Stomach (tissue), 9 donors: ENCODE results near the gene KRTAP10-5. TPM values are rescaled to one million over a fixed set of nuclear protein-coding genes. Genes with fewer than 3 reads are reported as not detected.

ENCODE experiments used
- DNase-seq, 2 donors: peaks; one replicate each; pipeline versions ENCODE4 v3.0.0 to v3.0.0-alpha.2; 2013 to 2019
- H3K27ac ChIP-seq, 5 donors: fragments of 200-600 bp in 4 of 5; sonication (generic) in 4 of 5; one replicate each; pipeline ENCODE4 v1.5.1; 2013 to 2019; ENCODE audit warnings: mild to moderate bottlenecking in 1 of 5, moderate library complexity in 1 of 5
- H3K27me3 ChIP-seq, 3 donors: fragments of 200-600 bp; sonication (generic); one replicate each; pipeline ENCODE4 v1.5.1; 2017 to 2019; ENCODE audit warnings: mixed run types in 1 of 3
- H3K36me3 ChIP-seq, 4 donors: fragments of 200-600 bp; sonication (generic); 1 replicate in 3 of 4; 2 replicates in 1 of 4; pipeline ENCODE4 v1.5.1; 2016 to 2019
- H3K4me1 ChIP-seq, 4 donors: fragments of 200-600 bp; sonication (generic); one replicate each; pipeline ENCODE4 v1.5.1; 2016 to 2019
- H3K4me3 ChIP-seq, 4 donors: fragments of 200-600 bp; sonication (generic) in 3 of 4; one replicate each; pipeline ENCODE4 v1.5.1; 2016 to 2019; ENCODE audit warnings: mild to moderate bottlenecking in 1 of 4
- H3K9me3 ChIP-seq, 4 donors: fragments of 200-600 bp; sonication (generic); one replicate each; pipeline ENCODE4 v1.5.1; 2016 to 2019
- EP300 ChIP-seq: sonication (generic); formaldehyde crosslinking; IDR thresholded peaks from one replicate; pipeline ENCODE4 v1.6.1; 2017; ENCODE audit warnings: antibody characterized with exemption
- POLR2A ChIP-seq, 4 donors: fragments of 450-650 bp; IDR thresholded peaks; one replicate each; pipeline ENCODE4 v1.6.1; 2016; ENCODE audit warnings: antibody characterized with exemption in 4 of 4, control low read depth in 2 of 4, mild to moderate bottlenecking in 1 of 4, moderate library complexity in 1 of 4
- POLR2AphosphoS5 ChIP-seq, 3 donors: sonication (generic); formaldehyde crosslinking; IDR thresholded peaks; one replicate each; pipeline ENCODE4 v1.6.1; 2016; ENCODE audit warnings: antibody characterized with exemption in 3 of 3
- WGBS, 5 donors: extraction: QIAGEN DNeasy Blood & Tissue Kit in 3 of 5; methylation state at CpG; one replicate each; pipeline versions ENCODE4 v1.1.5 to v1.1.7; 2013 to 2018; 5-methylcytosine and 5-hydroxymethylcytosine counted together
- intact Hi-C: fragments of 100-400 bp; cut with DNase I; formaldehyde crosslinking; loops from one replicate; pipeline ENCODE4 v1.15.1; 2023; ENCODE audit warnings: low total_unique reads
- polyA plus RNA-seq, 3 donors: library from polyadenylated mRNA; stranded (reverse); fragments of 200-250 nt; gene quantifications; one replicate each; pipeline ENCODE4 v1.2.3, GENCODE V29; 2013
- total RNA-seq, 5 donors: library from RNA; depleted of rRNA; stranded (reverse); fragments of >200 nt; gene quantifications; one replicate each; pipeline versions ENCODE4 v1.1.0 to v1.2.3, GENCODE V29; 2014 to 2016
- TF ChIP-seq, protein P1 (sequence below), 7 experiments: fragments of 450-650 bp in 4 of 7; fragments of 200-600 bp in 3 of 7; sonication (generic) in 3 of 7; IDR thresholded peaks; one replicate each; pipeline ENCODE4 v1.5.1; 2016 to 2019; ENCODE audit warnings: antibody characterized with exemption in 7 of 7, control low read depth in 2 of 7, mild to moderate bottlenecking in 1 of 7
- donor health status: healthy with polysubstance abuse.
- donor health status: Bipolar disorder and iron deficiency.
- donor health status: healthy.

KRTAP10-5 gene
- total and polyA plus RNA-seq, 8 donors: 0.10 TPM; not detected in 7

DNA sequence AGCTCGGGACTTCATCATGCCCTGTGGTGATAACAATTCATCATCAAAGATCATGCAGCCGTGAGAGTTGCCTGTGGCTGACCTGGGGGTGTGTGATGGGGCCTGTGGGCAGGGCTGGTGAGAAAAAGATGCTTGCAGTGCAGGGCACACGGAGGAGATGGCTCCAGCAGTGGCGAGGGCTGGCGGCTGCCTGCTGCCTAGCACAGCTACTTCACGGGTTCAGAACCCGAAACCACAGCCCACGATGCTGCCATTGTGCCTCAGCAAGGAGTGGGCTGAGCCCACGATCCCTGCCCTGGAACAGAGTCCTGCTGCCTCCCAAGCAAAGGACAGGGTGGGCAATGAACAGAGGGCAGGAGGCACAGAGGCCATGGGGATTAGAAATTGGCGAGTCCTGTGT lies 45.9 kb upstream of the KRTAP10-5 start:
- Histone ChIP-seq H3K4me3 (no peak overlapping the region), H3K9me3 (peaks cover 0 to 46% (median 36%) of the 10 kb centered on the region in 4 donors), H3K36me3 (no peaks in the 10 kb centered on the region), H3K27ac (no peak overlapping the region), H3K27me3 (peaks cover 0 to 34% (median 19%) of the 10 kb centered on the region in 3 donors), H3K4me1 (no peaks in the 10 kb centered on the region)
- no peak for TF ChIP-seq POLR2AphosphoS5 (IDR thresholded peaks at IDR 0.05)
- no peak for TF ChIP-seq POLR2A (IDR thresholded peaks at IDR 0.05)
- TF ChIP-seq EP300: no peak
- TF ChIP-seq, protein P1, sequence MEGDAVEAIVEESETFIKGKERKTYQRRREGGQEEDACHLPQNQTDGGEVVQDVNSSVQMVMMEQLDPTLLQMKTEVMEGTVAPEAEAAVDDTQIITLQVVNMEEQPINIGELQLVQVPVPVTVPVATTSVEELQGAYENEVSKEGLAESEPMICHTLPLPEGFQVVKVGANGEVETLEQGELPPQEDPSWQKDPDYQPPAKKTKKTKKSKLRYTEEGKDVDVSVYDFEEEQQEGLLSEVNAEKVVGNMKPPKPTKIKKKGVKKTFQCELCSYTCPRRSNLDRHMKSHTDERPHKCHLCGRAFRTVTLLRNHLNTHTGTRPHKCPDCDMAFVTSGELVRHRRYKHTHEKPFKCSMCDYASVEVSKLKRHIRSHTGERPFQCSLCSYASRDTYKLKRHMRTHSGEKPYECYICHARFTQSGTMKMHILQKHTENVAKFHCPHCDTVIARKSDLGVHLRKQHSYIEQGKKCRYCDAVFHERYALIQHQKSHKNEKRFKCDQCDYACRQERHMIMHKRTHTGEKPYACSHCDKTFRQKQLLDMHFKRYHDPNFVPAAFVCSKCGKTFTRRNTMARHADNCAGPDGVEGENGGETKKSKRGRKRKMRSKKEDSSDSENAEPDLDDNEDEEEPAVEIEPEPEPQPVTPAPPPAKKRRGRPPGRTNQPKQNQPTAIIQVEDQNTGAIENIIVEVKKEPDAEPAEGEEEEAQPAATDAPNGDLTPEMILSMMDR (IDR thresholded peaks at IDR 0.05): no peak
- intact Hi-C loops: no loop called here
- WGBS, 5 donors: 56 to 77% (median 69%) methylated on average over 5 to 10 of the region's 10 CpGs
- DNase-seq: no peak

DNA sequence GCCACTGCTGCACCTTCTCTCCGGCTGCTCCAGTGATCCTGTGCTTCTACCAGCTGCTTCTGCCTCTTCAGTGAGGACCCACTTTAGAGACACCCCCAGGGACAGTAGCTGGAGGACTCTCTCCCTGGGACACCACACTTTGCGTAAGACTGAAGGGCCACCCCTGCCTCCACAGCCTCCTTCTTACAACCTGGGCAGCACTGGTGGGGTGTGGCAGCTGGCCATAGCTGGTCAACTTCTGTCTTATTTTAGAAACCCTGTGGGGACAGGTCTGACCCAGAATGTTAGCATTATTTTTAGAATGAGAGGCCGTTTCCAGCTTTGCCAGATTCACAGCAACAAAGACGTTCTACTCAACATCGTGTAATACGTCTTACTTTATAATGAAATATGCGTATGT lies 45.4 kb upstream of the KRTAP10-5 start:
- Histone ChIP-seq H3K27me3 (peaks cover 0 to 34% (median 19%) of the 10 kb centered on the region in 3 donors), H3K36me3 (no peaks in the 10 kb centered on the region), H3K4me3 (no peak overlapping the region), H3K9me3 (peaks cover 0 to 41% (median 32%) of the 10 kb centered on the region in 4 donors), H3K4me1 (no peaks in the 10 kb centered on the region), H3K27ac (no peak overlapping the region)
- no peak for DNase-seq
- WGBS, 5 donors: 83 to 93% (median 88%) methylated on average over 7 of the region's 7 CpGs
- TF ChIP-seq, protein P1 (IDR thresholded peaks at IDR 0.05): no peak
- TF ChIP-seq EP300 (no peak), POLR2A (IDR thresholded peaks at IDR 0.05) (no peak), POLR2AphosphoS5 (IDR thresholded peaks at IDR 0.05) (no peak)
- intact Hi-C loops: no loop called here

DNA sequence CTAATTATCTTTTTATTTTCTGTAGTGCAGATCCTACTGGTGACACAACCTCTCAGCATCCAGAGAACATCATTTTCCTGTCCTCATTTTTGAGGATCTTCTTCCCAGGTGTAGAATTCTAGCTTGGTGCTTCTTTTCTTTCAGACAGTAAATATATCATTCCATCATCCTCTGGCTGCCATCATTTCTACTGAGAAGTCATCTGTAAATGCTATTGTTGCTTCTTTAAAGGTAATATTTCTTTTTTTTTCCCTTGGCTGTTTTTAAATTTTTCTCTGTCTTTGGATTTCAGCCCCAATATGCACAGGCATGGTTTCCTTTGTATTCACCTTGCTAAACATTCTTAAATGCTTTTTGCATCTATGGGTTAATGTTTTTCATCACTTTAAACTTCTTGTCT lies 43.2 kb upstream of the KRTAP10-5 start:
- no peaks in the 10 kb centered on the region for H3K36me3 ChIP-seq
- H3K4me3 ChIP-seq: no peak overlapping the region
- no peak overlapping the region for H3K27ac ChIP-seq
- peaks cover 0 to 28% (median 13%) of the 10 kb centered on the region in 3 donors for H3K27me3 ChIP-seq
- intact Hi-C loops: no loop called here
- no peaks in the 10 kb centered on the region for H3K4me1 ChIP-seq
- TF ChIP-seq POLR2A (IDR thresholded peaks at IDR 0.05): no peak
- no peak for TF ChIP-seq POLR2AphosphoS5 (IDR thresholded peaks at IDR 0.05)
- TF ChIP-seq, protein P1 (IDR thresholded peaks at IDR 0.05): no peak
- TF ChIP-seq EP300: no peak
- H3K9me3 ChIP-seq: peaks cover 0 to 39% (median 26%) of the 10 kb centered on the region in 4 donors
- no peak for DNase-seq

DNA sequence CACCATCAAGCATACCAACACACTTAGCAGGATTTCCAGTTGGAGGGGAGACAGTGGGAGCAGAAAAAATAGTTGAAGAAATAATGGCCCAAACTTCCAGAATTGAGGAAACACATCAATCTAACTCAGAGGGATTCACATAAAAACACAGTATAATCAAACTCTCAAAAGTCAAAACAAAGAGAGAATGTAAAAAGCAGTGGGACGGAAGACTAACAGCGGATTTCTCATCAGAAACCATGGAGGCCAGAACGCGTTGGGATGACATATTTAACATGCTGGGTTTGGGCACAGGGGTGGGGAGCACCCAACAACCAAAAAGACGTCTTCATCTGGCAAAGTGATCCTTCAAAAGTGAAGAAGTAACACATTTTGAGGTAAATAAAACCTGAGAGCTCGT lies 39.5 kb upstream of the KRTAP10-5 start:
- WGBS, 5 donors: 82 to 92% (median 87%) methylated on average over 6 of the region's 6 CpGs
- DNase-seq: no peak

More for the DNA sequence above, 39.5 kb upstream of the KRTAP10-5 start:
- TF ChIP-seq POLR2A (IDR thresholded peaks at IDR 0.05) (no peak), EP300 (no peak), POLR2AphosphoS5 (IDR thresholded peaks at IDR 0.05) (no peak)
- TF ChIP-seq, protein P1 (IDR thresholded peaks at IDR 0.05): no peak
- intact Hi-C loops: no loop called here
- H3K9me3 ChIP-seq: peaks cover 0 to 34% (median 23%) of the 10 kb centered on the region in 4 donors
- peaks cover 0 to 16% (median 0%) of the 10 kb centered on the region in 3 donors for H3K27me3 ChIP-seq
- no peaks in the 10 kb centered on the region for H3K36me3 ChIP-seq
- no peak overlapping the region for H3K4me3 ChIP-seq
- no peaks in the 10 kb centered on the region for H3K4me1 ChIP-seq
- H3K27ac ChIP-seq: no peak overlapping the region
